Suprapubic skin (tissue), 4 donors: ENCODE data around the gene NTN1. TPM values are rescaled to one million over a fixed set of nuclear protein-coding genes. Genes with fewer than 3 reads are reported as not detected.

Source experiments
- DNase-seq, 2 donors: peaks; one replicate each; pipeline ENCODE4 v3.0.0-alpha.2; 2019; ENCODE audit warnings: low spot score in 2 of 2
- H3K27ac ChIP-seq: fragments of 200-600 bp; sonication (generic); one replicate; pipeline ENCODE4 v1.5.1; 2019
- H3K27me3 ChIP-seq: fragments of 200-600 bp; sonication (generic); one replicate; pipeline ENCODE4 v1.5.1; 2019
- H3K36me3 ChIP-seq: fragments of 200-600 bp; sonication (generic); one replicate; pipeline ENCODE4 v1.5.1; 2019
- H3K4me1 ChIP-seq: fragments of 200-600 bp; sonication (generic); one replicate; pipeline ENCODE4 v1.5.1; 2019
- H3K4me3 ChIP-seq: fragments of 200-600 bp; sonication (generic); one replicate; pipeline ENCODE4 v1.5.1; 2019; ENCODE audit warnings: mild to moderate bottlenecking
- H3K9me3 ChIP-seq: fragments of 200-600 bp; sonication (generic); one replicate; pipeline ENCODE4 v1.5.1; 2019
- CTCF ChIP-seq, 2 donors: fragments of 200-600 bp in 1 of 2; fragments of 450-650 bp in 1 of 2; sonication (generic) in 1 of 2; IDR thresholded peaks; one replicate each; pipeline ENCODE4 v1.5.1; 2016 to 2019; ENCODE audit warnings: antibody characterized with exemption in 2 of 2, mild to moderate bottlenecking in 1 of 2, moderate library complexity in 1 of 2
- EP300 ChIP-seq: sonication (generic); formaldehyde crosslinking; IDR thresholded peaks from one replicate; pipeline ENCODE4 v1.6.1; 2017; ENCODE audit warnings: antibody characterized with exemption
- POLR2A ChIP-seq, 2 donors: fragments of 450-650 bp; IDR thresholded peaks; one replicate each; pipeline ENCODE4 v1.6.1; 2017; ENCODE audit warnings: antibody characterized with exemption in 2 of 2, mild to moderate bottlenecking in 2 of 2, moderate library complexity in 2 of 2
- POLR2AphosphoS5 ChIP-seq, 3 donors: sonication (generic); formaldehyde crosslinking; IDR thresholded peaks; one replicate each; pipeline ENCODE4 v1.6.1; 2017; ENCODE audit warnings: antibody characterized with exemption in 3 of 3
- WGBS: methylation state at CpG from one replicate; pipeline ENCODE4 v1.1.5; 2018; 5-methylcytosine and 5-hydroxymethylcytosine counted together
- total RNA-seq, 4 donors: library from RNA; depleted of rRNA; stranded (reverse); fragments of >200 nt; gene quantifications; one replicate each; pipeline ENCODE4 v1.1.0, GENCODE V29; 2016

The NTN1 gene
- total RNA-seq, 4 donors from 2014 or later: 2.4 to 5.9 (median 3.4) TPM

- no peak overlapping the region for H3K27ac ChIP-seq
- peaks cover 1% of the 10 kb centered on the region for H3K4me1 ChIP-seq
- DNase-seq: no peak
- no peaks in the 10 kb centered on the region for H3K36me3 ChIP-seq
- TF ChIP-seq POLR2AphosphoS5 (IDR thresholded peaks at IDR 0.05) (no peak), CTCF (IDR thresholded peaks at IDR 0.05) (no peak), EP300 (no peak), POLR2A (IDR thresholded peaks at IDR 0.05) (no peak)
- WGBS: 74% methylated on average over 15 of the region's 15 CpGs
- H3K4me3 ChIP-seq: no peak overlapping the region
- H3K27me3 ChIP-seq: no peaks in the 10 kb centered on the region
- no peaks in the 10 kb centered on the region for H3K9me3 ChIP-seq
Measured at GRCh38 chr17:9121186-9121820, 100.0 kb downstream of the NTN1 start.

- Histone ChIP-seq H3K27ac (peak overlapping the region; percentile 43), H3K27me3 (no peaks in the 10 kb centered on the region), H3K9me3 (no peaks in the 10 kb centered on the region), H3K4me1 (no peaks in the 10 kb centered on the region), H3K36me3 (no peaks in the 10 kb centered on the region), H3K4me3 (no peak overlapping the region)
- DNase-seq: no peak
- TF ChIP-seq POLR2A (IDR thresholded peaks at IDR 0.05) (no peak), CTCF (IDR thresholded peaks at IDR 0.05) (no peak), EP300 (no peak), POLR2AphosphoS5 (IDR thresholded peaks at IDR 0.05) (no peak)
- 53% methylated on average over 17 of the region's 17 CpGs for WGBS
Measured at GRCh38 chr17:9123594-9124553, 102.6 kb downstream of the NTN1 start.

- WGBS: 88% methylated on average over 9 of the region's 10 CpGs
- no peak overlapping the region for H3K4me3 ChIP-seq
- peak overlapping the region; percentile 43 for H3K27ac ChIP-seq
- TF ChIP-seq CTCF (IDR thresholded peaks at IDR 0.05) (no peak), EP300 (no peak), POLR2AphosphoS5 (IDR thresholded peaks at IDR 0.05) (no peak), POLR2A (IDR thresholded peaks at IDR 0.05) (no peak)
- no peaks in the 10 kb centered on the region for H3K9me3 ChIP-seq
- H3K36me3 ChIP-seq: no peaks in the 10 kb centered on the region
- no peak for DNase-seq
- no peaks in the 10 kb centered on the region for H3K27me3 ChIP-seq
- no peaks in the 10 kb centered on the region for H3K4me1 ChIP-seq
Measured at GRCh38 chr17:9124554-9124935, 103.2 kb downstream of the NTN1 start.

- 85% methylated on average over 8 of the region's 8 CpGs for WGBS
- Histone ChIP-seq H3K27ac (no peak overlapping the region), H3K27me3 (no peaks in the 10 kb centered on the region), H3K4me3 (no peak overlapping the region), H3K9me3 (no peaks in the 10 kb centered on the region), H3K36me3 (no peaks in the 10 kb centered on the region), H3K4me1 (no peaks in the 10 kb centered on the region)
- no peak for TF ChIP-seq CTCF (IDR thresholded peaks at IDR 0.05)
- no peak for TF ChIP-seq POLR2A (IDR thresholded peaks at IDR 0.05)
- no peak for TF ChIP-seq EP300
- TF ChIP-seq POLR2AphosphoS5 (IDR thresholded peaks at IDR 0.05): no peak
- DNase-seq: no peak
Measured at GRCh38 chr17:9125722-9126121, 104.4 kb downstream of the NTN1 start.

- WGBS: 94% methylated on average over 7 of the region's 7 CpGs
- H3K27me3 ChIP-seq: no peaks in the 10 kb centered on the region
- DNase-seq: no peak
- no peaks in the 10 kb centered on the region for H3K9me3 ChIP-seq
- H3K36me3 ChIP-seq: no peaks in the 10 kb centered on the region
- H3K4me1 ChIP-seq: no peaks in the 10 kb centered on the region
- TF ChIP-seq EP300 (no peak), CTCF (IDR thresholded peaks at IDR 0.05) (no peak), POLR2AphosphoS5 (IDR thresholded peaks at IDR 0.05) (no peak), POLR2A (IDR thresholded peaks at IDR 0.05) (no peak)
- no peak overlapping the region for H3K27ac ChIP-seq
- H3K4me3 ChIP-seq: no peak overlapping the region
Measured at GRCh38 chr17:9127340-9127739, 106.0 kb downstream of the NTN1 start.
